GM18867 (cell line): ENCODE results near the gene FAM13A.
"Not testable (repeated sequence)": the region's sequence is repeated elsewhere in the genome, so short reads cannot be mapped to it uniquely, and the experiment has no call there.

Experiments
- ATAC-seq: cut with Tn5 transposase; IDR thresholded peaks from one replicate; pipeline ENCODE4 v1.9.1; 2021; ENCODE audit warnings: mild to moderate bottlenecking, moderate library complexity; ENCODE audit not compliant: unreplicated experiment

The FAM13A gene

DNA sequence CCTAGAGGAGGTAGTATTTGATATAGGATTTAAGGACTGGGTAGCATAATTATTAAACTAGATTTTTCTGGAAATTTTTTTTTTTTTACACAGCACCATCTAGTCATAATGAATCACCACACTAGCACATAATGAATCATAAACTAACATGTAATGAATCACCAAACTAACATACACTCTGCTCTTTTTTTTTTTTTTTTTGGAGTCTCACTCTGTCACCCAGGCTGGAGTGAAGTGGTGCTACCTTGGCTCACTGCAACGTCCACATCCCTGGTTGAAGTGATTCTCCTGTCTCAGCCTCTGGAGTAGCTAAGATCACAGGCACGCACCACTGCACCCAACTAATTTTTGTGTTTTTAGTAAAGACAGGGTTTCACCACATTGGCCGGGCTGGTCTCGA, 92.5 kb downstream of the FAM13A start:
- no peak for ATAC-seq

GRCh38 chr4:88963817-88964216, 93.2 kb downstream of the FAM13A start:
- ATAC-seq = no peak

- no peak for ATAC-seq
These were observed 94.6 kb downstream of the FAM13A start for GRCh38 chr4:88962396-88962795.

DNA sequence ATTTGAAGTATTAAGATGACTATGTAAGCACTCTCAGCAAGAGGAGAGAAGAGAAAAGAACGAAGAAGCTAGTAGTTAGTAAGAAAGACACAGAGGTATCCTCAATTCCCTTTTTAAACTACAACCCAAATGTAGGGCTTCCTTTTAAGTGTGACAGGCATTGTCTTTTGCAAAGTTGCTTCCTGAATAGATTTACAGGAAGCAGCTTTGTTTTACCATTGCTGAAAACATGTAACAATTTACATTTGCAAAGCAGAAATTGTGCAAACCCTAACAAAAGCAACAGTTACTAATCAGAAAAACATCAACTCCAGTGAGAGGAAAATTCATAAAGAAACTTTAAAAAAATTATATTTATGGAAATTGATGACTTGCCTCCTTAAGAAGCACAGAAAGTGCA, 96.4 kb downstream of the FAM13A start:
- ATAC-seq = no peak

GRCh38 chr4:88958080-88958479, 98.9 kb downstream of the FAM13A start:
- no peak for ATAC-seq

- no peak for ATAC-seq
These were observed 99.4 kb downstream of the FAM13A start for GRCh38 chr4:88957570-88957969.

DNA sequence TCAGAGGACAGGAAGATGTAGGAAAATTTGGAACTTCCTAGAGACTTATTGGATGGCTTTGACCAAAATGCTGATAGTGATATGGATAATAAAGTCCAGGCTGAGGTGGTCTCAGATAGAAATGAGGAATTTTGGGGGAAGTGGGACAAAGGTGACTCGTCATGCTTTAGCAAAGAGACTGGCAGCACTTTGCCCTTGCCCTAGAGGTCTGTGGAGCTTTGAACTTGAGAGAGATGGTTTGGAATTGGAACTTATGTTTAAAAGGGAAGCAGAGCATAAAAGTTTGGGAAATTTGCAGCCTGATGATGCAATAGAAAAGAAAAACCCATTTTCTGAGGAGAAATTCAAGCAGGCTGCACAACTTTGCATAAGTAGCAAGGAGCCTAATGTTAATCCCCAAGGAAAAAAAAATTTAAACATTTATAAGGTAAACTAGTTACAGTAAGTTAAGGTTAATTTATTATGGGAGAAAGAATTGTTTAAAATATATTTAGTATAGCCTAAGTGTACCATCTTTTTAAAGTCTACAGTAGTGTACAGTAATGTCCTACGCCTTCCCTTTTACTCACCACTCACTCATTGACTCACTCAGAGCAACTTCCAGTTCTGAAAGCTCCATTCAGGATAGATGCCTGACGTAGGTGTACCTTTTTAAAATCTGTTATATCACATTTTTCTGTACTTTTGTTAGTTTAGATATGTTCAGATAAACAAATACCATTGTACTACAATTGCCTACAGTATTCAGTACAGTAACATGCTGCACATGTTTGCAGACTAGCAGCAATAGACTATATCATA, 101.2 kb downstream of the FAM13A start:
- ATAC-seq = no peak

GRCh38 chr4:88953400-88953799, 103.6 kb downstream of the FAM13A start:
- peak; percentile 61 for ATAC-seq

DNA sequence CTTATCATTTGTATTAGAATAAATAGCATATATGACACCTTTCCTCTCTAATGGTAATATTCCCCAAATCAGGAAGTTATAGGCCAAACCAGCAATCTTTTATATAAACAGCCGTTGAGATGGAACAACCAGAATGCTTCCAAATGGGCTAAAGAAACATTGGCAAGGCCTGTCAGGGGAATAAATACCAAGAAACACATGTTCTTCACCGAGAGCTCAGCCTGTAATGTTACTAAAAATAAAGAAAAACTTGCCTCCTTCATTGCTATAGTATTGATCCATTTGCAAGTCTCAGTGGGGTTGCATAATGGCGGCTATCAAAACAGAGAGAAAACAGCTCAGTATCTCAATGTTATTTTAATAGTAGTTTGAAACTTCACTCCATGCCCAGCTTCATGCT, 104.9 kb downstream of the FAM13A start:
- ATAC-seq = no peak

- no peak for ATAC-seq
These were observed 107.4 kb downstream of the FAM13A start for GRCh38 chr4:88949605-88950004.

DNA sequence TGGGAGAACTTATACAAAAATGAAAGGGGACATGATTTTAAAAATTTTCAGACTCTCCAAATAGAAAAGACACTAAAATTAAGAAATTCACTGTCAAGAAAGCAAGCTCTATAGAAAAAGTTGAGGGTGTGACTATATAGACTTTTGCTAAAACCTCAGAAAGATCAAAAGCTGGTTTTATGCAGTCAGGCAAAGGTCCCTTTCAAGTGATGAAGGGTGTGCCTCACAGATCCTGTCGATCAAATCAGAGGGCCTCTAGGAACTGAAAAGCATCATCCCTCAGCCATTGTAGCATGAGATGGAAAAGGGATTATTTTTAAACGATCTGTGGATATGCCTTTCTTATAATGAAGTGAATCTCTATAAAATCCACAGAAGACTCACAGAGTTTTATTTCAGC, 116.5 kb downstream of the FAM13A start:
- no peak for ATAC-seq

DNA sequence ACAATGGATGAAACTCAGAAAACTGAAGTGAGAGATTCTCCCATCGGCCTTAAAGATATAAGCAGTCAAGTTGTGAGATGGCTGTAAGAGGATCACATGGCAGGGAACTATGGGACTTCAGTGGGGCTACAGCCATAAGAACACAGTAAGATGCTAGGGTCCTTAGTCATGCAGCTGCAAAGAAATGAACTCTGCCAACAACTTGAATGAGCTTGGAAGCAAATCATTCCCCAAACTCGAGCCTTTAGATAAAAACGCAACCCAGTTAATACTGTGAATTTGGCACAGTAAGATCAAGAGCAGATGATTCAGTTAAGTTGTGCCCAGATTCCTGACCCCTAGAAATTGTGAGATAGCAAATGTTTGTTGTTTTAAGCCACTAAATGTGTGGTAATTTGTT, 117.3 kb downstream of the FAM13A start:
- ATAC-seq = no peak

- no peak for ATAC-seq
These were observed 118.8 kb downstream of the FAM13A start for GRCh38 chr4:88938138-88938537.

- no peak for ATAC-seq
These were observed 119.9 kb downstream of the FAM13A start for GRCh38 chr4:88937081-88937480.

GRCh38 chr4:88933414-88934160, 123.4 kb downstream of the FAM13A start:
- ATAC-seq = no peak

GRCh38 chr4:88928852-88929251, 128.1 kb downstream of the FAM13A start:
- no peak for ATAC-seq

- ATAC-seq = no peak
These were observed 129.6 kb downstream of the FAM13A start for GRCh38 chr4:88927420-88927819.

DNA sequence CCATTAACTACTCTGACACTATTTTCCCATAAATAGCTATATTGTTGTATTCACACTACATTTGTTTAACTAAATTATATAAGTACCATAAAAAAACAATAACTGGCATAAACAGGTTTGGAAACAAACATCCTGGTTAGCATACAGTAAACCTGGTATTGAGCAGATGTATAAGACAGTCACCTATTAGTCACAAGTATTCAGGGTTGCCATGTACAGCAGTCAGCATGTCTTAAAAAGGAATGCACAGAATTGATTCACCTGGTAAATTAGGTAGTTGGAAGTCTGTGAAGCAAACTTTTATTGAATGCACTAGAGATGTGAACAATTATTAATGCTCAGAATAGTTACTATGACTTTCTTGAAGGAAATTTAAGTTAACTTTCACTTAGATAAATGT, 137.9 kb downstream of the FAM13A start:
- ATAC-seq = no peak

DNA sequence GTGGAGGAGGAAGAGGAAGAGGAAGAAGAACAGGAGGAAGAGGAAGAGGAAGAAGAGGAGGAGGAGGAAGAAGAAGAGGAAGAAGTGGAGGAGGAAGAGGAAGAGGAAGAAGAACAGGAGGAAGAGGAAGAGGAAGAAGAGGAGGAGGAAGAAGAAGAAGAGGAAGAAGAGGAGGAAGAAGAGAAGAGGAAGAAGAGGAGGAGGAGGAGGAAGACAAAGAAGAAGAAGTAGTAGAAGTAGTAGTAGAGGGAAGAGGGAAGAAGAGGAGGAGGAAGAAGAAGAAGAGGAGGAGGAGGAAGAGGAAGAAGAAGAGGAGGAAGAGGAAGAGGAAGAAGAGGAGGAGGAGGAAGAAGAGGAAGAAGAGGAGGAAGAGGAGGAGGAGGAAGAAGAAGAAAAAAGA, 143.8 kb downstream of the FAM13A start:
- not testable (repeated sequence) for ATAC-seq

- no peak for ATAC-seq
These were observed 145.5 kb downstream of the FAM13A start for GRCh38 chr4:88911246-88912212.

DNA sequence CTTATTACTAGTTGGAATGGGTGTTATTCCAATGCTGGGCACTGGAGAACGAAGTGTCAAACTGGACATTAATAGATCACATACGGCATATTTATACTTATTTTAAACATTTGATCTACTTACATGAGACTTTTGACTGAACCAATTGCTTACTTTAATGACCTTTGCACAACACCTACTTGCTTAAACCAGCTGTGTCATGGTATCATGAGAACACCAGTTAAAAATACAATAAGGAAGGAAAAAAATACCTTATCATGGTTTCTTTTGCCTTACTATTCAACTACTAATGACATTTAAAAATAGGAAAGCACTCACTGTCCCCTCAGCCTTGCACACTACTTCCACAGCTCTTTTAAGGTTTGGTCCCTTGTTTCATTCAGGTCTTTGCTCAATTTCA, 146.9 kb downstream of the FAM13A start:
- no peak for ATAC-seq
